Ascending aorta (tissue), 2 donors: Measurements from ENCODE around the gene TTC13. TPM values are rescaled to one million over a fixed set of nuclear protein-coding genes. Genes with fewer than 3 reads are reported as not detected.
A peak's percentile ranks its signal among the peaks of the same experiment; 100 is the strongest.

ENCODE experiments used
- DNase-seq, 2 donors: peaks; one replicate each; pipeline ENCODE4 v3.0.0-alpha.2; 2019; ENCODE audit warnings: low spot score in 2 of 2
- H3K27ac ChIP-seq, 2 donors: fragments of 200-600 bp; sonication (generic); one replicate each; pipeline ENCODE4 v1.5.1; 2016 to 2017; ENCODE audit warnings: mild to moderate bottlenecking in 1 of 2
- H3K27me3 ChIP-seq: fragments of 200-600 bp; sonication (generic); one replicate; pipeline ENCODE4 v1.5.1; 2017
- H3K36me3 ChIP-seq, 2 donors: fragments of 200-600 bp; sonication (generic); one replicate each; pipeline ENCODE4 v1.5.1; 2016
- H3K4me1 ChIP-seq, 2 donors: fragments of 200-600 bp; sonication (generic); one replicate each; pipeline ENCODE4 v1.5.1; 2016 to 2017; ENCODE audit warnings: mild to moderate bottlenecking in 1 of 2
- H3K4me3 ChIP-seq, 2 donors: fragments of 200-600 bp; sonication (generic); one replicate each; pipeline ENCODE4 v1.5.1; 2016 to 2017; ENCODE audit warnings: mild to moderate bottlenecking in 1 of 2
- H3K9me3 ChIP-seq, 2 donors: fragments of 200-600 bp; sonication (generic); one replicate each; pipeline ENCODE4 v1.5.1; 2016
- CTCF ChIP-seq, 3 experiments: fragments of 200-600 bp in 2 of 3; fragments of 450-650 bp in 1 of 3; sonication (generic) in 2 of 3; IDR thresholded peaks; one replicate each; pipeline ENCODE4 v1.5.1; 2016 to 2019; ENCODE audit warnings: antibody characterized with exemption in 3 of 3, mild to moderate bottlenecking in 1 of 3, moderate library complexity in 1 of 3
- intact Hi-C: fragments of 100-400 bp; cut with DNase I; formaldehyde crosslinking; loops from one replicate; pipeline ENCODE4 v1.15.1; 2023
- total RNA-seq: library from RNA; depleted of rRNA; stranded (reverse); fragments of >200 nt; gene quantifications from one replicate; pipeline ENCODE4 v1.1.0, GENCODE V29; 2016

Gene TTC13
- total RNA-seq, 1 donor from 2014 or later: 21.5 TPM

- H3K36me3 ChIP-seq: peaks cover 8 to 13% of the 10 kb centered on the region in 2 donors
- intact Hi-C loops: loop anchor here (1.0 to 10.0 kb wide), 3 partner anchors 41 to 266 kb away; partner anchors contain the start of genes ARV1, COG2 and TTC13
- no peaks in the 10 kb centered on the region for H3K9me3 ChIP-seq
- H3K27ac ChIP-seq: peak overlapping the region; percentile 23 to 74
- no peak for TF ChIP-seq CTCF (IDR thresholded peaks at IDR 0.05)
- DNase-seq: no peak
- peaks cover 9 to 13% of the 10 kb centered on the region in 2 donors for H3K4me1 ChIP-seq
- no peaks in the 10 kb centered on the region for H3K27me3 ChIP-seq
- peak overlapping the region in 1 of 2 donors; percentile 7 for H3K4me3 ChIP-seq
Observed at GRCh38 chr1:230910755-230911117, 67.9 kb downstream of the TTC13 start.

- no peak for TF ChIP-seq CTCF (IDR thresholded peaks at IDR 0.05)
- H3K27ac ChIP-seq: peak overlapping the region; percentile 23 to 74
- no peaks in the 10 kb centered on the region for H3K9me3 ChIP-seq
- H3K36me3 ChIP-seq: peaks cover 8 to 13% of the 10 kb centered on the region in 2 donors
- DNase-seq: peak in 1 of 2 donors; percentile 73
- intact Hi-C loops: loop anchor here (1.0 to 10.0 kb wide), 3 partner anchors 41 to 265 kb away; partner anchors contain the start of genes ARV1, COG2 and TTC13
- H3K4me1 ChIP-seq: peaks cover 9 to 16% of the 10 kb centered on the region in 2 donors
- H3K27me3 ChIP-seq: no peaks in the 10 kb centered on the region
- peak overlapping the region in 1 of 2 donors; percentile 7 for H3K4me3 ChIP-seq
Observed at GRCh38 chr1:230909974-230910754, 68.5 kb downstream of the TTC13 start.

- H3K36me3 ChIP-seq: peaks cover 8 to 13% of the 10 kb centered on the region in 2 donors
- no peak for DNase-seq
- no peak for TF ChIP-seq CTCF (IDR thresholded peaks at IDR 0.05)
- H3K4me1 ChIP-seq: peaks cover 9 to 11% of the 10 kb centered on the region in 2 donors
- intact Hi-C loops: no loop called here
- H3K9me3 ChIP-seq: no peaks in the 10 kb centered on the region
- H3K4me3 ChIP-seq: no peak overlapping the region
- no peaks in the 10 kb centered on the region for H3K27me3 ChIP-seq
- H3K27ac ChIP-seq: no peak overlapping the region
Observed at GRCh38 chr1:230907472-230908205, 71.0 kb downstream of the TTC13 start.

- no peak for DNase-seq
- Histone ChIP-seq H3K27me3 (no peaks in the 10 kb centered on the region), H3K36me3 (peaks cover 8 to 13% of the 10 kb centered on the region in 2 donors), H3K27ac (peak overlapping the region; percentile 37 to 49), H3K9me3 (no peaks in the 10 kb centered on the region), H3K4me1 (peaks cover 9 to 13% of the 10 kb centered on the region in 2 donors), H3K4me3 (no peak overlapping the region)
- intact Hi-C loops: no loop called here
- no peak for TF ChIP-seq CTCF (IDR thresholded peaks at IDR 0.05)
Observed at GRCh38 chr1:230906226-230906625, 72.4 kb downstream of the TTC13 start.

- Histone ChIP-seq H3K4me1 (peaks cover 9% of the 10 kb centered on the region in 2 donors), H3K4me3 (no peak overlapping the region), H3K9me3 (no peaks in the 10 kb centered on the region), H3K27ac (peak overlapping the region; percentile 37 to 49), H3K36me3 (peaks cover 8 to 13% of the 10 kb centered on the region in 2 donors), H3K27me3 (no peaks in the 10 kb centered on the region)
- intact Hi-C loops: no loop called here
- DNase-seq: no peak
- TF ChIP-seq CTCF (IDR thresholded peaks at IDR 0.05): no peak
Observed at GRCh38 chr1:230905733-230906132, 72.9 kb downstream of the TTC13 start.
